ENCODE measurements around the gene PEX6. TPM values are rescaled to one million over a fixed set of nuclear protein-coding genes. Genes with fewer than 3 reads are reported as not detected.
"Not testable (repeated sequence)": the region's sequence is repeated elsewhere in the genome, so short reads cannot be mapped to it uniquely, and the experiment has no call there.

Gene PEX6
- total RNA-seq, 1 experiment from 2014 or later = 25.9 TPM

DNA sequence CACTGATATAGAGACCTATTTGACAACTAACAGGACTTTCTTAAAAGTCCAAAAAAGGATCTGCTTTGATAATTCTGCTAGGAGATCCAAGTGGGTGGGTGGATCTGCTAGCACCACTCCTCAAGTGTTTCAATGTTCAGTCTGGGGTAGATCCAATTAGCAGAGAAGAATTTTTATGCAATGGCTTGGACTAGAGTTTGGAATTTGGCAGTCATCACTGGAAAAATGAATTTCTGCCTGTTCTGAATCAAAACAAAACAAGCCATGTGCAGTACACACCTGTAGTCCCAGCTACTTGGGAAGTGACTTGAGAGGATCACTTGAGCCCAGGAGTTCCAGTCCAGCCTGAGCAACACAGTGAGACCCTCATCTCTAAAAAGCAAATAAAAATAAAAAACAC lies 31.0 kb downstream of the PEX6 start:
- intact Hi-C loops (cut with micrococcal nuclease; ENCODE audit: unreplicated experiment) = no loop called here
- H3K9me3 ChIP-seq (ENCODE audit: insufficient read depth, low read depth) = no peaks in the 10 kb centered on the region
- no peak for DNase-seq
- no peak overlapping the region for H3K4me3 ChIP-seq
- BruUV-seq (replicated peaks) = no TSS peak
- no peaks in the 10 kb centered on the region for H3K27me3 ChIP-seq (ENCODE audit: insufficient read depth, low read depth)
- no peaks in the 10 kb centered on the region for H3K79me2 ChIP-seq (ENCODE audit: low read depth)
- H3K4me1 ChIP-seq (replicated peaks; ENCODE audit: insufficient read depth) = no peaks in the 10 kb centered on the region
- no peaks in the 10 kb centered on the region for H3K36me3 ChIP-seq (ENCODE audit: low read depth)
- no peak for TF ChIP-seq EZH2 (IDR thresholded peaks at IDR 0.05; ENCODE audit: low read depth)
- TF ChIP-seq, protein P1, sequence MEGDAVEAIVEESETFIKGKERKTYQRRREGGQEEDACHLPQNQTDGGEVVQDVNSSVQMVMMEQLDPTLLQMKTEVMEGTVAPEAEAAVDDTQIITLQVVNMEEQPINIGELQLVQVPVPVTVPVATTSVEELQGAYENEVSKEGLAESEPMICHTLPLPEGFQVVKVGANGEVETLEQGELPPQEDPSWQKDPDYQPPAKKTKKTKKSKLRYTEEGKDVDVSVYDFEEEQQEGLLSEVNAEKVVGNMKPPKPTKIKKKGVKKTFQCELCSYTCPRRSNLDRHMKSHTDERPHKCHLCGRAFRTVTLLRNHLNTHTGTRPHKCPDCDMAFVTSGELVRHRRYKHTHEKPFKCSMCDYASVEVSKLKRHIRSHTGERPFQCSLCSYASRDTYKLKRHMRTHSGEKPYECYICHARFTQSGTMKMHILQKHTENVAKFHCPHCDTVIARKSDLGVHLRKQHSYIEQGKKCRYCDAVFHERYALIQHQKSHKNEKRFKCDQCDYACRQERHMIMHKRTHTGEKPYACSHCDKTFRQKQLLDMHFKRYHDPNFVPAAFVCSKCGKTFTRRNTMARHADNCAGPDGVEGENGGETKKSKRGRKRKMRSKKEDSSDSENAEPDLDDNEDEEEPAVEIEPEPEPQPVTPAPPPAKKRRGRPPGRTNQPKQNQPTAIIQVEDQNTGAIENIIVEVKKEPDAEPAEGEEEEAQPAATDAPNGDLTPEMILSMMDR (conservative IDR thresholded peaks at IDR 0.05) = no peak
- no peak overlapping the region for H2AFZ ChIP-seq
- peaks cover 3% of the 10 kb centered on the region; the same call in 1 of the 2 replicates for H3F3A ChIP-seq (ENCODE audit: insufficient read depth, low read depth)
- H3K27ac ChIP-seq = no peak overlapping the region
- no peaks in the 10 kb centered on the region for H4K20me1 ChIP-seq (ENCODE audit: insufficient read depth)
- CTCF ChIA-PET = no interaction called here
- H3K9me2 ChIP-seq (ENCODE audit: insufficient read depth) = no peaks in the 10 kb centered on the region
- no peak overlapping the region for H3K4me2 ChIP-seq
- POLR2A ChIA-PET (ENCODE audit: unreplicated experiment) = interaction anchor here (0.7 kb wide), 1 partner anchor 9 kb away, joined by 4 read pairs; no protein-coding TSS in a partner anchor

DNA sequence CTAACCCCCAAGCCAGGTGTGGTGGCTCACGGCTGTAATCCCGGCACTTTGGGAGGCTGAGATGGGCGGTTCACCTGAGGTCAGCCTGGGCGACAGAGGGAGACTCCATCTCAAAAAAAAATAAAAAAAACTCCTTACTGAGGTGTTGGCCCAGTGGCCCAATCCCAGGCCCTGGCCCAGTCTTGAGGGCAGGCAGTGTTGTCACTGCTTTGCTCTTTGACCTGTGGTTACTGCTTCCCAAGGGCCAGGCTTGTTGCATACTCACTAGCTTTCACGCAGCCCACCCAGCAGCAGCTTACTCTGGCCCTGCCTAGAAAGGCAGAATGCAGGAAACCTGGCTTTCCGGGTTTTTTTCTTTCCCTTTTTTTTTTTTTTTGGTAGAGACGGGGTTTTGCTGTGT lies 36.5 kb downstream of the PEX6 start:
- no peaks in the 10 kb centered on the region for H3K79me2 ChIP-seq (ENCODE audit: low read depth)
- no peaks in the 10 kb centered on the region for H3K4me1 ChIP-seq (replicated peaks; ENCODE audit: insufficient read depth)
- H3K4me3 ChIP-seq = no peak overlapping the region
- H3K36me3 ChIP-seq (ENCODE audit: low read depth) = no peaks in the 10 kb centered on the region
- 0 out of 2 replicates have a peak, but pooled peaks cover 4% of the 10 kb centered on the region for H3F3A ChIP-seq (ENCODE audit: insufficient read depth, low read depth)
- no peak for DNase-seq
- no peaks in the 10 kb centered on the region for H4K20me1 ChIP-seq (ENCODE audit: insufficient read depth)
- no peak overlapping the region for H3K4me2 ChIP-seq
- H3K27ac ChIP-seq = no peak overlapping the region
- H3K9me2 ChIP-seq (ENCODE audit: insufficient read depth) = no peaks in the 10 kb centered on the region
- CTCF ChIA-PET = interaction anchor here (0.7 kb wide), 1 partner anchor 201 kb away, joined by 5 read pairs; no protein-coding TSS in a partner anchor
- H3K27me3 ChIP-seq (ENCODE audit: insufficient read depth, low read depth) = no peaks in the 10 kb centered on the region
- no peaks in the 10 kb centered on the region for H3K9me3 ChIP-seq (ENCODE audit: insufficient read depth, low read depth)
- no TSS peak for BruUV-seq (replicated peaks)
- POLR2A ChIA-PET (ENCODE audit: unreplicated experiment) = no interaction called here
- intact Hi-C loops (cut with micrococcal nuclease; ENCODE audit: unreplicated experiment) = no loop called here
- TF ChIP-seq, protein P1 (conservative IDR thresholded peaks at IDR 0.05) = no peak
- no peak for TF ChIP-seq EZH2 (IDR thresholded peaks at IDR 0.05; ENCODE audit: low read depth)
- H2AFZ ChIP-seq = no peak overlapping the region

DNA sequence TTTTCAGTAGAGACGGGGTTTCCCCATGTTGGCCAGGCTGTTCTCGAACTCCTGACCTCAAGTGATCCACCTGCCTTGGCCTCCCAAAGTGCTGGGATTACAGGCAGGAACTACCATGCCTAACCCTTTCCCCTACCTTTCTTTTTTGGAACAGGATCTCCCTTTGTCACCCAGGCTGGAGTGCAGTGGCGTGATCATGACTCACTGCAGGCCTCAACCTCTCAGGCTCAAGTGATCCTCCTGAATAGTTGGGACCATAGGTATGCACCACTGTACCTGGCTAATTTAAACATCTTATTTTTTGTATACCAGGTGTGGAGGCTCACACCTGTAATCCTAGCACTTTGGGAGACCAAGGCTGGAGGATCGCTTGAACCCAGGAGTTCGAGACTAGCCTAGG lies 37.6 kb downstream of the PEX6 start:
- H3K4me2 ChIP-seq; BruUV-seq (replicated peaks); H4K20me1 ChIP-seq (ENCODE audit: insufficient read depth); H3K4me1 ChIP-seq (replicated peaks; ENCODE audit: insufficient read depth); H3K36me3 ChIP-seq (ENCODE audit: low read depth); H3F3A ChIP-seq (ENCODE audit: insufficient read depth, low read depth); H3K79me2 ChIP-seq (ENCODE audit: low read depth); intact Hi-C loops (cut with micrococcal nuclease; ENCODE audit: unreplicated experiment); DNase-seq; H3K4me3 ChIP-seq; H2AFZ ChIP-seq; H3K27ac ChIP-seq; H3K9me3 ChIP-seq (ENCODE audit: insufficient read depth, low read depth); H3K9me2 ChIP-seq (ENCODE audit: insufficient read depth); H3K27me3 ChIP-seq (ENCODE audit: insufficient read depth, low read depth); CTCF ChIA-PET: not testable (repeated sequence)
- POLR2A ChIA-PET (ENCODE audit: unreplicated experiment) = interaction anchor here (0.7 kb wide), 1 partner anchor 33 kb away, joined by 6 read pairs; no protein-coding TSS in a partner anchor

DNA sequence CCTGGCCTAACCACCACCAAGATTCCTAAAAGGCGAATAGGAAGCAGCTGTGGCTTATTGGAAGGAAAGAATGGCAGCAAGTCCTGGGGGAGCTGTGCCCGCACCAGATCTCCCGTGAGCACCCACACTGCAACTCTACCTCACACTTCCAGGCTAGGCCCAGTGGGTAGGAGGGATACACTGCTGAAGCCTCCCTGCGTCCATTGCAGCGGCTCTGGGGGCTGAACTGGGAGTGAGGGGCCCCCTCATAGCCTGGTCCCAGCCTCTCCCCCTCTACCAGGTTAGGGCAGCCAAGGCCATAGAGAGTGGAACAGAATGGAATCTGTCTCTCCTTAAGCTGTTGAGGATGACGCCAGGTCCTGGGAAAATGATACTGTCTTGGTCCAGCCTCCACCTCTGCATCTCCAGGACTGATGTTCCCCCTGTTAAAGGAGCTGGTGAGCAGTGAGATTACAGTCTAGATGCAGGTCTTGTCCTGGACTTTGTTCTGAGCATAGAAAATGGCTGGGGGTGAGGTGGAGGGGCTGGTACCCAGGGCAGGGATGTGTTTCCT lies 38.4 kb downstream of the PEX6 start:
- POLR2A ChIA-PET (ENCODE audit: unreplicated experiment) = no interaction called here

More for the DNA sequence above, 38.4 kb downstream of the PEX6 start:
- H3K27ac ChIP-seq = no peak overlapping the region
- H2AFZ ChIP-seq = no peak overlapping the region
- no peaks in the 10 kb centered on the region for H3K79me2 ChIP-seq (ENCODE audit: low read depth)
- H3K27me3 ChIP-seq (ENCODE audit: insufficient read depth, low read depth) = no peaks in the 10 kb centered on the region
- TF ChIP-seq, protein P1 (conservative IDR thresholded peaks at IDR 0.05) = no peak
- TF ChIP-seq EZH2 (IDR thresholded peaks at IDR 0.05; ENCODE audit: low read depth) = no peak
- H3K4me2 ChIP-seq = no peak overlapping the region
- no peaks in the 10 kb centered on the region for H3K4me1 ChIP-seq (replicated peaks; ENCODE audit: insufficient read depth)
- no TSS peak for BruUV-seq (replicated peaks)
- DNase-seq = no peak
- H4K20me1 ChIP-seq (ENCODE audit: insufficient read depth) = no peaks in the 10 kb centered on the region
- CTCF ChIA-PET = interaction anchor here (0.6 kb wide), 1 partner anchor 191 kb away, joined by 8 read pairs; no protein-coding TSS in a partner anchor
- H3F3A ChIP-seq (ENCODE audit: insufficient read depth, low read depth) = 0 out of 2 replicates have a peak, but pooled peaks cover 4% of the 10 kb centered on the region
- intact Hi-C loops (cut with micrococcal nuclease; ENCODE audit: unreplicated experiment) = no loop called here
- H3K36me3 ChIP-seq (ENCODE audit: low read depth) = peaks cover 10% of the 10 kb centered on the region; the same call in 1 of the 2 replicates
- no peaks in the 10 kb centered on the region for H3K9me3 ChIP-seq (ENCODE audit: insufficient read depth, low read depth)
- no peak overlapping the region for H3K4me3 ChIP-seq
- no peaks in the 10 kb centered on the region for H3K9me2 ChIP-seq (ENCODE audit: insufficient read depth)

Data from PC-9 (cell line).